OCI-LY7 (cell line): ENCODE results near the gene HARBI1.

ENCODE experiments used
- EZH2phosphoT487 ChIP-seq: fragments of 200-600 bp; sonication (generic); IDR thresholded peaks from 2 replicates; pipeline ENCODE4 v1.6.1; 2018; ENCODE audit warnings: low read depth, borderline replicate concordance, mild to moderate bottlenecking, mixed run types, antibody characterized with exemption, low read length, moderate library complexity, mixed read lengths
- TF ChIP-seq, protein P1 (sequence below): fragments of 200-600 bp; sonication (generic); conservative IDR thresholded peaks from 2 replicates; pipeline ENCODE4 v1.5.1; 2014; ENCODE audit warnings: mild to moderate bottlenecking, antibody characterized with exemption, low read length, moderate library complexity, mixed read lengths

GRCh38 chr11:46577058-46577457, 40.0 kb downstream of the HARBI1 start:
- TF ChIP-seq, protein P1, sequence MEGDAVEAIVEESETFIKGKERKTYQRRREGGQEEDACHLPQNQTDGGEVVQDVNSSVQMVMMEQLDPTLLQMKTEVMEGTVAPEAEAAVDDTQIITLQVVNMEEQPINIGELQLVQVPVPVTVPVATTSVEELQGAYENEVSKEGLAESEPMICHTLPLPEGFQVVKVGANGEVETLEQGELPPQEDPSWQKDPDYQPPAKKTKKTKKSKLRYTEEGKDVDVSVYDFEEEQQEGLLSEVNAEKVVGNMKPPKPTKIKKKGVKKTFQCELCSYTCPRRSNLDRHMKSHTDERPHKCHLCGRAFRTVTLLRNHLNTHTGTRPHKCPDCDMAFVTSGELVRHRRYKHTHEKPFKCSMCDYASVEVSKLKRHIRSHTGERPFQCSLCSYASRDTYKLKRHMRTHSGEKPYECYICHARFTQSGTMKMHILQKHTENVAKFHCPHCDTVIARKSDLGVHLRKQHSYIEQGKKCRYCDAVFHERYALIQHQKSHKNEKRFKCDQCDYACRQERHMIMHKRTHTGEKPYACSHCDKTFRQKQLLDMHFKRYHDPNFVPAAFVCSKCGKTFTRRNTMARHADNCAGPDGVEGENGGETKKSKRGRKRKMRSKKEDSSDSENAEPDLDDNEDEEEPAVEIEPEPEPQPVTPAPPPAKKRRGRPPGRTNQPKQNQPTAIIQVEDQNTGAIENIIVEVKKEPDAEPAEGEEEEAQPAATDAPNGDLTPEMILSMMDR = no peak
- no peak for TF ChIP-seq EZH2phosphoT487
